Osteocyte (in vitro differentiated cells): ENCODE results near the gene AK8. TPM values are rescaled to one million over a fixed set of nuclear protein-coding genes. Genes with fewer than 3 reads are reported as not detected.

Experiments
- DNase-seq: peaks from one replicate; pipeline ENCODE4 v3.0.0; 2021; ENCODE audit warnings: mixed read lengths; ENCODE audit not compliant: unreplicated experiment; ENCODE audit errors: extremely low spot score
- H3K27ac Mint-ChIP-seq: one replicate; pipeline ENCODE4 v1.8.0; 2021; ENCODE audit warnings: mild to moderate bottlenecking, mixed read lengths; ENCODE audit not compliant: unreplicated experiment
- H3K27me3 Mint-ChIP-seq: one replicate; pipeline ENCODE4 v1.8.0; 2021; ENCODE audit warnings: mixed read lengths; ENCODE audit not compliant: unreplicated experiment
- H3K36me3 Mint-ChIP-seq: one replicate; pipeline ENCODE4 v1.8.0; 2021; ENCODE audit warnings: mixed read lengths; ENCODE audit not compliant: unreplicated experiment
- H3K4me1 Mint-ChIP-seq: one replicate; pipeline ENCODE4 v1.8.0; 2021; ENCODE audit warnings: mixed read lengths; ENCODE audit not compliant: unreplicated experiment
- H3K4me3 Mint-ChIP-seq: one replicate; pipeline ENCODE4 v1.8.0; 2021; ENCODE audit warnings: mild to moderate bottlenecking, moderate library complexity, mixed read lengths; ENCODE audit not compliant: unreplicated experiment
- H3K9me3 Mint-ChIP-seq: one replicate; pipeline ENCODE4 v1.8.0; 2021; ENCODE audit warnings: mixed read lengths; ENCODE audit not compliant: unreplicated experiment
- total RNA-seq: library from RNA; stranded (reverse); gene quantifications from 2 replicates; pipeline ENCODE4 v1.2.1, GENCODE V29; 2021
- TF ChIP-seq, protein P1 (sequence below): fragments of 200-600 bp; sonication (generic); IDR thresholded peaks from 2 replicates; pipeline ENCODE4 v1.5.0; 2021; ENCODE audit warnings: antibody characterized with exemption, mild to moderate bottlenecking, moderate library complexity

The AK8 gene
- total RNA-seq, 1 donor from 2014 or later = 0.91 TPM

DNA sequence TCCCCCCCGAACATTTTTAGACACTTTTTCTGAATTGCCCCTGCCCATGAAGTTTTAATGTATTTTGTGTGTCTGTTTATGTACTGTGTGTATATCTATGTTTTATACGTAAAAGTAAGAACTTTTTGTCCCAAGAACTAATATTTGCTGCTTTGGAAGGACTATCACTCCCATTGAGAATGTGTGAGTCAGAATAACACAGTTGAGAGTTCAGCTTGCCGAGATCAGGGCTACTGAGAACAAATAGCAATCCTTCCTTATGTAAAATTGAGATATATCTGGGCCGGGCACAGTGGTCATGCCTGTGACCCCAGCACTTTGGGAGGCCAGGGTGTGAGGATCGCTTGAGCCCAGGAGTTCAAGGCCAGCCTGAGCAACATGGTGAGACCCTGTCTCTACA is 196.5 kb downstream of the AK8 start:
- H3K4me3 Mint-ChIP-seq = no peak overlapping the region
- peaks cover 2% of the 10 kb centered on the region for H3K4me1 Mint-ChIP-seq
- H3K36me3 Mint-ChIP-seq = peaks cover 49% of the 10 kb centered on the region
- TF ChIP-seq, protein P1, sequence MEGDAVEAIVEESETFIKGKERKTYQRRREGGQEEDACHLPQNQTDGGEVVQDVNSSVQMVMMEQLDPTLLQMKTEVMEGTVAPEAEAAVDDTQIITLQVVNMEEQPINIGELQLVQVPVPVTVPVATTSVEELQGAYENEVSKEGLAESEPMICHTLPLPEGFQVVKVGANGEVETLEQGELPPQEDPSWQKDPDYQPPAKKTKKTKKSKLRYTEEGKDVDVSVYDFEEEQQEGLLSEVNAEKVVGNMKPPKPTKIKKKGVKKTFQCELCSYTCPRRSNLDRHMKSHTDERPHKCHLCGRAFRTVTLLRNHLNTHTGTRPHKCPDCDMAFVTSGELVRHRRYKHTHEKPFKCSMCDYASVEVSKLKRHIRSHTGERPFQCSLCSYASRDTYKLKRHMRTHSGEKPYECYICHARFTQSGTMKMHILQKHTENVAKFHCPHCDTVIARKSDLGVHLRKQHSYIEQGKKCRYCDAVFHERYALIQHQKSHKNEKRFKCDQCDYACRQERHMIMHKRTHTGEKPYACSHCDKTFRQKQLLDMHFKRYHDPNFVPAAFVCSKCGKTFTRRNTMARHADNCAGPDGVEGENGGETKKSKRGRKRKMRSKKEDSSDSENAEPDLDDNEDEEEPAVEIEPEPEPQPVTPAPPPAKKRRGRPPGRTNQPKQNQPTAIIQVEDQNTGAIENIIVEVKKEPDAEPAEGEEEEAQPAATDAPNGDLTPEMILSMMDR = no peak
- no peaks in the 10 kb centered on the region for H3K9me3 Mint-ChIP-seq
- H3K27me3 Mint-ChIP-seq = no peaks in the 10 kb centered on the region
- no peak for DNase-seq
- no peak overlapping the region for H3K27ac Mint-ChIP-seq

DNA sequence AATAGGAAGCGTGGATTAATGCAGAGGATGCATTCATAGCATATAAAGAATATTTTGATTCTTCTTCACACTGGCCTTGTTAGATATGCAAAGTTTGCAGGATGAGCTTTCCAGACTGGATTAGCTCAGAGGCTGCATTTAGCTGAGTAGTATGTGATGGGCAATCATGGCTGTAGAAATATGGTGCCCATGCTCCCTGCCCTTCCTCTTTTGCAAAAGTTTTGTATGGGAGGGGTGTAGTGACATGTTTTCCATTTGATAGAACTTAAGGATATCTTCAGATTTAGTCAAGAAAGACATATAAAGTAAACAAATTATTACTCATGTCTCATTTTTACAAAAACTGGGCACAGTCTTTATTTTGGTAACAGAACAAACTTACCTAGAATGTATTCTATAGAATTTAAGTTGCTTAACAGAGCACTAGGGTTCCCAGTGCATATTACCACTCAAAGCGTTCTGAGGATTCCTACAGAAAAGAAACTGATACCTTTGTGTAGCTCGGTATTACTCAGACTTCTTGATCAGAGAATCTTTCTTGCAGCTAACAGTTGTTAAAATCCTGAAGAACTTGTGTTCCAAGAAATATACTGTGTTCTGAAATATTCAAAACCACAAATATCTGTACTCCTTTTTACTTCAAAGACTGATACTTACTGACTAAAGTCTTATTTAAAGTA is 198.0 kb downstream of the AK8 start:
- Mint-ChIP-seq H3K4me1 (peaks cover 4% of the 10 kb centered on the region), H3K27ac (no peak overlapping the region), H3K36me3 (peaks cover 36% of the 10 kb centered on the region), H3K27me3 (no peaks in the 10 kb centered on the region), H3K9me3 (no peaks in the 10 kb centered on the region), H3K4me3 (no peak overlapping the region)
- TF ChIP-seq, protein P1 = no peak
- no peak for DNase-seq

DNA sequence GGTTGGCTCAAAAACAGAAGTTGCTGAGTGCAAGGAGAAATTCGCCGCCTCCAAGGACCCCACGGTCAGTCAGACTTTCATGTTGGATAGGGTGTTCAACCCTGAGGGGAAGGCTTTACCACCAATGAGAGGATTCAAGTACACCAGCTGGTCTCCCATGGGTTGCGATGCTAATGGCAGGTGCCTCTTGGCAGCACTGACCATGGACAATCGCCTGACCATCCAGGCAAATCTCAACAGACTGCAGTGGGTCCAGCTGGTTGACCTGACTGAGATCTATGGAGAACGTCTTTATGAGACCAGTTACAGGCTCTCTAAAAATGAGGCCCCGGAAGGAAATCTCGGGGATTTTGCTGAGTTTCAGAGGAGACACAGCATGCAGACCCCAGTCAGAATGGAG is 200.1 kb downstream of the AK8 start:
- TF ChIP-seq, protein P1 = no peak
- Mint-ChIP-seq H3K4me3 (no peak overlapping the region), H3K27me3 (no peaks in the 10 kb centered on the region), H3K9me3 (no peaks in the 10 kb centered on the region), H3K36me3 (peaks cover 26% of the 10 kb centered on the region), H3K4me1 (peaks cover 13% of the 10 kb centered on the region), H3K27ac (no peak overlapping the region)
- DNase-seq = no peak

Other genes starting within 250 kb of the AK8 start
- gene DDX31, start 208.3 kb downstream of the AK8 start, total RNA-seq = 14.6 and 14.7 TPM in 2 replicates
- gene GTF3C4, start 207.8 kb downstream of the AK8 start, total RNA-seq = 21.2 and 22.7 TPM in 2 replicates
- 6.7 and 7.5 TPM in 2 replicates for gene SPACA9, start 614 bp upstream of the AK8 start, total RNA-seq
- 50.8 and 59.1 TPM in 2 replicates for gene TSC1, start 66.3 kb upstream of the AK8 start, total RNA-seq
- gene GFI1B, start 100.4 kb upstream of the AK8 start, total RNA-seq = not detected in 2 replicates
- 60.7 and 65.1 TPM in 2 replicates for gene GTF3C5, start 152.7 kb upstream of the AK8 start, total RNA-seq
- 1.3 and 1.9 TPM in 2 replicates for gene CEL, start 183.7 kb upstream of the AK8 start, total RNA-seq
- 35.1 and 38.4 TPM in 2 replicates for gene RALGDS, start 243.0 kb upstream of the AK8 start, total RNA-seq